Esophagus muscularis mucosa (tissue), 3 donors: Measurements from ENCODE around the gene HCRTR2.

Experiments
- POLR2A ChIP-seq: fragments of 450-650 bp; IDR thresholded peaks from one replicate; pipeline ENCODE4 v1.6.1; 2017; ENCODE audit warnings: antibody characterized with exemption, moderate library complexity, mild to moderate bottlenecking, low read depth
- TF ChIP-seq, protein P1 (sequence below), 3 experiments: fragments of 200-600 bp in 2 of 3; fragments of 450-650 bp in 1 of 3; sonication (generic) in 2 of 3; IDR thresholded peaks; one replicate each; pipeline ENCODE4 v1.5.1; 2017 to 2019; ENCODE audit warnings: antibody characterized with exemption in 3 of 3, mild to moderate bottlenecking in 2 of 3, moderate library complexity in 1 of 3

DNA sequence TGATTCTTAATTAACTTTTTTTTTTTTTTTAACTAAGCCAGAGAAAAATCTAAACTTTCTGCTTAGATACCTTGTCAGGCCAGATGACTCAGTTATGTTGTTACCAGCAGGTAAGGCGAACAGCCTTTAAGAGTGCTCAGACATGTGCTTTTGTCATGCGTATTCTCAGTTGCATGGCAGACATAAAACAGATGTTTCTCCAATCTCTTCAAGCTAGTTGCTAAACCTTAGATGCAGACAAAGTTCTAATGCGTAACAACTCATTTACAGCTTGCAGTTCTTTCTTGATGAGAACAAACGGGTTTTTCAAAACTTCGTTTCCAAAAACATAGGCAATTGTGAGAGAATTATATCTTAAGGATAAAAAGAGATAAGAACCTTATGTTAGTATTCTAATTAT, 103.3 kb downstream of the HCRTR2 start:
- TF ChIP-seq POLR2A, result no peak
- TF ChIP-seq, protein P1, sequence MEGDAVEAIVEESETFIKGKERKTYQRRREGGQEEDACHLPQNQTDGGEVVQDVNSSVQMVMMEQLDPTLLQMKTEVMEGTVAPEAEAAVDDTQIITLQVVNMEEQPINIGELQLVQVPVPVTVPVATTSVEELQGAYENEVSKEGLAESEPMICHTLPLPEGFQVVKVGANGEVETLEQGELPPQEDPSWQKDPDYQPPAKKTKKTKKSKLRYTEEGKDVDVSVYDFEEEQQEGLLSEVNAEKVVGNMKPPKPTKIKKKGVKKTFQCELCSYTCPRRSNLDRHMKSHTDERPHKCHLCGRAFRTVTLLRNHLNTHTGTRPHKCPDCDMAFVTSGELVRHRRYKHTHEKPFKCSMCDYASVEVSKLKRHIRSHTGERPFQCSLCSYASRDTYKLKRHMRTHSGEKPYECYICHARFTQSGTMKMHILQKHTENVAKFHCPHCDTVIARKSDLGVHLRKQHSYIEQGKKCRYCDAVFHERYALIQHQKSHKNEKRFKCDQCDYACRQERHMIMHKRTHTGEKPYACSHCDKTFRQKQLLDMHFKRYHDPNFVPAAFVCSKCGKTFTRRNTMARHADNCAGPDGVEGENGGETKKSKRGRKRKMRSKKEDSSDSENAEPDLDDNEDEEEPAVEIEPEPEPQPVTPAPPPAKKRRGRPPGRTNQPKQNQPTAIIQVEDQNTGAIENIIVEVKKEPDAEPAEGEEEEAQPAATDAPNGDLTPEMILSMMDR (IDR thresholded peaks at IDR 0.05), result no peak
